GM21526 (cell line): ENCODE data around the gene USP51.
A peak's percentile ranks its signal among the peaks of the same experiment; 100 is the strongest.
"Not testable (repeated sequence)": the region's sequence is repeated elsewhere in the genome, so short reads cannot be mapped to it uniquely, and the experiment has no call there.

Experiments
- ATAC-seq: cut with Tn5 transposase; IDR thresholded peaks from one replicate; pipeline ENCODE4 v1.9.1; 2021; ENCODE audit warnings: moderate library complexity; ENCODE audit not compliant: unreplicated experiment, low FRiP score

USP51 gene

DNA sequence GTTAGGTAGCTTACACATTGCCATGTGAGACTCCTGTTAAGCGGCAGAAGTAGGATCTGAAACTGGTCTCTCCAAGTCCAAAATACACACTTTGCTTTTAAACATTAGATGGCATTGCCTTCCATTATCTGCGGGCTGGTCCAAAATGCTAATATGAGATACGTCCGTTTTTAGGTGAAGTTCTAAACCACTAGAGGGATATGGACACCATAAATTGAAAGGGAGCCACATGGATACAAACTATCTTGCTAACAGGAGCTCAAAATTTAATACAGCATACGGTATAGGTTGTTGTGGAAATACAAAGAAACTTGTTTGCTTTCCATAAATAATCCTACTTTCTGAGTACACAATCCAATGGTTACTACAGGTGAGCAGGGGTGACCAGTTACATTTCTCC is 23.9 kb downstream of the USP51 start:
- ATAC-seq = not testable (repeated sequence)

DNA sequence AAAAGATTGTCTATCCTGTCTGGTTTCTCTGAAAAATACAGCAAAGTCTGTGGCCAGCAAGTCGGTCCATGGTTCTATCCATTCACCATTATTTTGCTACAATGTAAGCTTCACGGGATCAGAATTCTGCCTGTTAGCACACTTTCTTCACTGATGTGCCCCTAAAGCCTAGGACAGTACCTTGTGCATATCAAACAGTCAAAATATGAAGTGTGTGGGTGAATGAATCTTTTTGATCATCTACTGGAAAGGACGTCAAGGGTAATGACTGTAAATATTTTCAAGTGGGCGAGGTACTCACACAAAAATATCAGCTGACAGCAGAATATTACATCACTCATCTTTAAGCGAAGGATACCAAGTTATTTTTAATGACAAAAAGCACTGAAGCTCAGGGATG is 24.5 kb downstream of the USP51 start:
- not testable (repeated sequence) for ATAC-seq

DNA sequence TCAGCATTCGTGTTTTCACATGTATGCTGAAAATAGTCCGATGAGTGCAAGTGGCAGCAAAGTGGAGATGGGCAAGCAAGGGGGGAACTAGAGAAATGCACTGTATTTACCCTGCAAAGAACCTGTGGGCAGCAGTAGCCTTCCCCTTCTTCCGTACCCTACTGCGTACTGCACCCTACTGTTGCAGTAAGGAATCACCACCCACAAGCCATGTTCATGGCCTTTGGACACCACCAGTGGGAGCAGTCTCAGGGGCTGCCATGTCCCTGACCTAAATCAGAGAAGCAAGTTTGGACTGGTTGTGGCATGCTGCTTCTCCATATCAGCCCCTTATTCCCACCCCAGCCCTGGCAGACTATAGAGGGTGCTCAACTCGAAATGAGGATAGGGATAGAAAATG is 25.6 kb downstream of the USP51 start:
- ATAC-seq = not testable (repeated sequence)

DNA sequence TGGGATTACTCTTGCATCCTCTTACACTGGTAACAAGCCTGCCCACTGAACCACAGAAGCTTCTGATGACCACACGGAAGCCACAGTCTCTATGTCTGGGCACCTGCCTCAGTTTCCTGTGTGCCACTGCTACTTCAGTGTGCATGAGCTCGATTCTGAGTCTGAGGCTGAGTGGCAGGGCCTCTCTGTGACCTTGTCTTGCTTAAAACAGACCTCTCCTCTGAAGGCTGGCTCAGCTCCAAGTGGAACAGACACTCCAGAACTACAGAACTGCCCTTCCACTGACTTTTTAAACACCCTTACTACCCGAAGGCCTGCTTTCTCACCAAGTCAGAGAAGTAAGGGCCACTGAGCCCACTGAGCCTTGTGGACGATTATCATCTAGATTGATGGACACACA is 29.7 kb downstream of the USP51 start:
- ATAC-seq = not testable (repeated sequence)

DNA sequence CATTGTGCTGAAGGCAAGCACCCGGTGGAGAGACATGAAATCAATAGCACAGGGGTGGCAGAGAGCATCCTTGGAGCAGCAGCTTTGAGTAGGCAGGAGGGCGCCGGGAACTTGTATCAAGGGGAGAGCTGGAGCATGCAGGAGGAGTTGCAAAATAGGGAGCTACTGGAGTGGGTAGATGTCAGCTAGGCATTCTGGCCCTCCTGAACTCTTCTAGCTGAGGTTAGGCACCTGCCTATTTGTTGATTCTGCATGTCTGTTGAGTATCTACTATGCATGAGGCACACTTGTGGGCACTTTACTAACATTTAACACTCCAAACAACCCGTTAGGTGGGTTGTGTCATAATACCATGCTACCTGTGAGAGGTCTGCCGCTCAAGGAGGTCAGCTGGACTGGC is 30.2 kb downstream of the USP51 start:
- ATAC-seq = not testable (repeated sequence)

DNA sequence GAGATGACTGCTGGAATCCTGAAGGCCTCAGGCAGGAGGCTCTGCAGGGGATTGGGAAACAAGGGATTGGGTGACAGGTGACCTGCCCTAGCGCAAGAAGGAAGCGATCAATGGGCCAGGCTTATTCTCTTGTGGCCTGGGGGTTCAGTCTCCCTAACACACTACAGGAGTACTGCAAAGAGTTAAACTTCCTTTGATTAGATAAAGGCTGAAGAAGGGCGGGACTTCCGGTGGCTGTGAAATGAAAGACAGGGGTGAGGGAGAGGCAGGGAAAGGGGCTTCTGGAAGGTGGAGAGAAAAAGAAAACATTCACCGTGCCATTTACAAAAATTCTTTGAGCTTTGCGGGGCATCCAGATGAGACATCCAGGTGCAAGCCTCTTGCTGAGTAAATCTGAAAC is 33.9 kb downstream of the USP51 start:
- not testable (repeated sequence) for ATAC-seq

DNA sequence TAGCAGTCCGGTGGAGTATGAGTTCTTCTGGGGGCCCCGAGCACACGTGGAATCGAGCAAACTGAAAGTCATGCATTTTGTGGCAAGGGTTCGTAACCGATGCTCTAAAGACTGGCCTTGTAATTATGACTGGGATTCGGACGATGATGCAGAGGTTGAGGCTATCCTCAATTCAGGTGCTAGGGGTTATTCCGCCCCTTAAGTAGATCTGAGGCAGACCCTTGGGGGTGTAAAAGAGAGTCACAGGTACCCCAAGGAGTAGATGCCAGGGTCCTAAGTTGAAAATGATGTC is 36.9 kb downstream of the USP51 start:
- no peak for ATAC-seq

DNA sequence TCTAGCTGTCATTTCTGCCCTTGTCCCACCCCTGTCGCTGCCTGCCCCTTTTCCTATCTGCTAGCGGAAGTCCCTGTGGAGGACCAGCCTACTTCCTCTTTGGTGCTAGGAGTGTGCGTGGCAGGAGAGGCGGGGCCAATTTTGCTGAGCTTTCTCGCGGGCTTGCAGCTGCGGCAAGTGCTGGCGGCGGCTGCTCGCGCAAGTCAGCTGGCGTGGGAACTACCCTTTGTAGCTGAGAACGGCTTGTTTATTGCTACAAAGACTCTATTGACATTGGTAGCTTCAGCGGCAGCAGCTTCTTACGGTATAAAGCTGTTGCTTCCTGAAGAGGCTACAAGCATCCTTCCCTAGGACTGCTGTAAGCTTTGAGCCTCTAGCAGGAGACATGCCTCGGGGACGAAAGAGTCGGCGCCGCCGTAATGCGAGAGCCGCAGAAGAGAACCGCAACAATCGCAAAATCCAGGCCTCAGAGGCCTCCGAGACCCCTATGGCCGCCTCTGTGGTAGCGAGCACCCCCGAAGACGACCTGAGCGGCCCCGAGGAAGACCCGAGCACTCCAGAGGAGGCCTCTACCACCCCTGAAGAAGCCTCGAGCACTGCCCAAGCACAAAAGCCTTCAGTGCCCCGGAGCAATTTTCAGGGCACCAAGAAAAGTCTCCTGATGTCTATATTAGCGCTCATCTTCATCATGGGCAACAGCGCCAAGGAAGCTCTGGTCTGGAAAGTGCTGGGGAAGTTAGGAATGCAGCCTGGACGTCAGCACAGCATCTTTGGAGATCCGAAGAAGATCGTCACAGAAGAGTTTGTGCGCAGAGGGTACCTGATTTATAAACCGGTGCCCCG is 37.4 kb downstream of the USP51 start, which contains the start of gene MAGEH1:
Gene MAGEH1, plus strand, starts transcription at position 138 of the 843 bp plus-strand sequence. Its CDS starts 248 bp downstream, at position 386.
- peak; percentile 95 for ATAC-seq

DNA sequence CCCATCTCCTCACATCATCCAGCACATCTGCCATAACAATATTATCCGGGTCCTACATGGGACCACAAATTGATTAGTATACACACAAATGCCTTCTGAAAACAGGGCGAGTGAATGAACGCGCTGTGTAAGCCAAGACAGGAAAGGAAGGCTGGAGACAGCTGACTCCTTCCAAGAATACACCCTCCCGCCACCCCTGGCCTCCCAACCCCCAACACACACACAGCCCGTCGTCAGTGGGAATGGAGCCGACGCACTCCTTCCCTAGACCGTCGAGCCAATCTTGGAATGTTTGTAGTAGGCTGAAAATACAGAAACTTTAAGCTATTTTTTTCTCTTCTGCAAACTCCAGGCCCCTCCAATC is 38.0 kb downstream of the USP51 start:
- ATAC-seq = peak; percentile 29

DNA sequence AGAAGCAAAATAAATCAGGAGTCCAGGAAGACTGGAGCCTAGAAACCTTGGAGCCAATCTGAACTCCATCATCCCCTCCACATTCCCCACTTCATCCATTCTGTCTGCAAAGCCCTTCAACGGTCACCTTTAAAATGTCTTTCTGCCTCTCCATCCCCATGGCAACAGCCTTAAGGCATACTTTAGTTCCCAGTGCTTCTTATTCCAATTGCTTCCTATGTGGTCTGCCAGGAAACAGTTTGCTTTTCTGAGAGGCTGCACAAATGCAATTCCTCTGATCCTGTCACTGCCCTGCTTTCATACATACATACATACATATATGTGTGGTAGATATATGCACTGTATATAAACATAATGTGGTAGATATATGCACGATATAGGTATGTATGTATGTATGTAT is 38.5 kb downstream of the USP51 start:
- no peak for ATAC-seq

DNA sequence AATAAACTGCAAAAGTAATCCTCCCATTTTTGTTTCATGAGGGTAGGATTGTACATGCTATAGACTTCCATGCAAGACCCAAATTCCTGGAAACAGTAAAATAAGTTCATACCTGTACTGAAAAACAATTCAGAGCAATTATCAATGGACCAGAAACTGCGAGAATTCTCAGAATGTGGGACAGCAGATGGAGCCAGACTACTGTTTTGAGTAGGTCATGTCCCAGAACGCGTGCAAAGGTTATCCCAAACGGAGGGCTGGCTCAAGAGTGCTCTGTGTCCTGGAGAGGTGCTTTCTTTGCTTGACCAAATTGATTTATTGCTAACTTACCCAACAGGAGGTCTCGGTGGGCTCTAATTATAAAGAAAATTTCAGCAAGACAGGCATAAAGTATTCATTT is 39.4 kb downstream of the USP51 start:
- ATAC-seq = no peak

DNA sequence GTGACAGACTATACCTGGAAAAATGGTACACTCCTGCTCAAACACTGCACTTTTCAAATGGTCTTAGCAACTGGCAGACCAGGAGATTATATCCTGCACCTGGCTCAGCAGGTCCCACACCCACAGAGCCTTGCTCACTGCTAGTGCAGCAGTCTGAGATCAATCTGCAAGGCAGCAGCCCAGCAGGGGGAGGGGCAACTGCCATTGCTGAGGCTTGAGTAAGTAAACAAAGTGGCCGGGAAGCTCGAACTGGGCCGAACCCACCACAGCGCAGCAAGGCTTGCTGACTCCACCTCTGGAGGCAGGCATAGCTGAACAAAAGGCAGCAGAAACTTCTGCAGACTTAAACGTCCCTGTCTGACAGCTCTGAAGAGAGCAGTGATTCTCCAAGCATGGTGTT is 46.2 kb downstream of the USP51 start:
- not testable (repeated sequence) for ATAC-seq
